Measurements from ENCODE around the gene ARHGDIG.

Gene ARHGDIG

GRCh38 chr16:297832-298231 is 17.4 kb downstream of the ARHGDIG start:
- H3K36me3 ChIP-seq (ENCODE audit: insufficient read depth, low read length) = peaks cover 51% of the 10 kb centered on the region
- no peaks in the 10 kb centered on the region for H3K27me3 ChIP-seq (ENCODE audit: insufficient read depth, low read length, poor library complexity)
- DNase-seq = no peak
- no peaks in the 10 kb centered on the region for H3K9me3 ChIP-seq (ENCODE audit: insufficient read depth, low read length, severe bottlenecking)
- ATAC-seq (ENCODE audit: insufficient read depth, low read depth) = no peak
- peaks cover 4% of the 10 kb centered on the region; the same call in 1 of the 2 replicates for H3K79me2 ChIP-seq (ENCODE audit: insufficient read depth, low read length)
- H3K4me3 ChIP-seq (ENCODE audit: low read depth in 1 of 2, low read length in 2 of 2) = no peak overlapping the region
- no peak overlapping the region for H2AFZ ChIP-seq (ENCODE audit: low read depth, low read length)
- no peak overlapping the region for H3K9ac ChIP-seq (ENCODE audit: low read depth, low read length)
- H4K20me1 ChIP-seq (ENCODE audit: insufficient read depth, low read length) = peaks cover 15% of the 10 kb centered on the region
- H3K4me2 ChIP-seq (ENCODE audit: insufficient read depth, low read length) = no peak overlapping the region
- H3K4me1 ChIP-seq (ENCODE audit: insufficient read depth, low read length) = no peaks in the 10 kb centered on the region
- TF ChIP-seq CTCF (IDR thresholded peaks at IDR 0.05; ENCODE audit: borderline replicate concordance, extremely low read depth, low read length, poor library complexity, severe bottlenecking) (no peak), EZH2 (IDR thresholded peaks at IDR 0.05; ENCODE audit: borderline replicate concordance, low read depth, low read length, severe bottlenecking) (no peak)
- no peak overlapping the region for H3K27ac ChIP-seq (ENCODE audit: low read length)

- Histone ChIP-seq H3K4me3 (ENCODE audit: low read depth in 1 of 2, low read length in 2 of 2) (no peak overlapping the region), H2AFZ (ENCODE audit: low read depth, low read length) (no peak overlapping the region), H3K4me2 (ENCODE audit: insufficient read depth, low read length) (no peak overlapping the region), H3K9ac (ENCODE audit: low read depth, low read length) (no peak overlapping the region), H3K27ac (ENCODE audit: low read length) (no peak overlapping the region), H3K79me2 (ENCODE audit: insufficient read depth, low read length) (peaks cover 4% of the 10 kb centered on the region; the same call in 1 of the 2 replicates), H3K4me1 (ENCODE audit: insufficient read depth, low read length) (no peaks in the 10 kb centered on the region), H3K36me3 (ENCODE audit: insufficient read depth, low read length) (peaks cover 60% of the 10 kb centered on the region), H3K27me3 (ENCODE audit: insufficient read depth, low read length, poor library complexity) (no peaks in the 10 kb centered on the region), H4K20me1 (ENCODE audit: insufficient read depth, low read length) (peaks cover 19% of the 10 kb centered on the region), H3K9me3 (ENCODE audit: insufficient read depth, low read length, severe bottlenecking) (no peaks in the 10 kb centered on the region)
- DNase-seq = no peak
- ATAC-seq (ENCODE audit: insufficient read depth, low read depth) = no peak
- no peak for TF ChIP-seq CTCF (IDR thresholded peaks at IDR 0.05; ENCODE audit: borderline replicate concordance, extremely low read depth, low read length, poor library complexity, severe bottlenecking)
- TF ChIP-seq EZH2 (IDR thresholded peaks at IDR 0.05; ENCODE audit: borderline replicate concordance, low read depth, low read length, severe bottlenecking) = no peak
These were observed 20.8 kb downstream of the ARHGDIG start for GRCh38 chr16:301235-301634.

GRCh38 chr16:301950-302349 is 21.6 kb downstream of the ARHGDIG start:
- Histone ChIP-seq H4K20me1 (ENCODE audit: insufficient read depth, low read length) (peaks cover 24% of the 10 kb centered on the region), H3K9ac (ENCODE audit: low read depth, low read length) (no peak overlapping the region), H2AFZ (ENCODE audit: low read depth, low read length) (no peak overlapping the region), H3K36me3 (ENCODE audit: insufficient read depth, low read length) (peaks cover 60% of the 10 kb centered on the region), H3K79me2 (ENCODE audit: insufficient read depth, low read length) (peaks cover 4% of the 10 kb centered on the region; the same call in 1 of the 2 replicates), H3K9me3 (ENCODE audit: insufficient read depth, low read length, severe bottlenecking) (no peaks in the 10 kb centered on the region), H3K4me1 (ENCODE audit: insufficient read depth, low read length) (no peaks in the 10 kb centered on the region), H3K4me2 (ENCODE audit: insufficient read depth, low read length) (no peak overlapping the region), H3K27me3 (ENCODE audit: insufficient read depth, low read length, poor library complexity) (no peaks in the 10 kb centered on the region), H3K4me3 (ENCODE audit: low read depth in 1 of 2, low read length in 2 of 2) (no peak overlapping the region), H3K27ac (ENCODE audit: low read length) (no peak overlapping the region)
- DNase-seq (no peak), ATAC-seq (ENCODE audit: insufficient read depth, low read depth) (no peak)
- TF ChIP-seq EZH2 (IDR thresholded peaks at IDR 0.05; ENCODE audit: borderline replicate concordance, low read depth, low read length, severe bottlenecking) (no peak), CTCF (IDR thresholded peaks at IDR 0.05; ENCODE audit: borderline replicate concordance, extremely low read depth, low read length, poor library complexity, severe bottlenecking) (no peak)

Data from DND-41 (cell line).